Measurements from ENCODE around the gene SKIDA1. TPM values are rescaled to one million over a fixed set of nuclear protein-coding genes. Genes with fewer than 3 reads are reported as not detected.

SKIDA1 gene
- total RNA-seq, 1 donor from 2014 or later: 2.7 TPM

DNA sequence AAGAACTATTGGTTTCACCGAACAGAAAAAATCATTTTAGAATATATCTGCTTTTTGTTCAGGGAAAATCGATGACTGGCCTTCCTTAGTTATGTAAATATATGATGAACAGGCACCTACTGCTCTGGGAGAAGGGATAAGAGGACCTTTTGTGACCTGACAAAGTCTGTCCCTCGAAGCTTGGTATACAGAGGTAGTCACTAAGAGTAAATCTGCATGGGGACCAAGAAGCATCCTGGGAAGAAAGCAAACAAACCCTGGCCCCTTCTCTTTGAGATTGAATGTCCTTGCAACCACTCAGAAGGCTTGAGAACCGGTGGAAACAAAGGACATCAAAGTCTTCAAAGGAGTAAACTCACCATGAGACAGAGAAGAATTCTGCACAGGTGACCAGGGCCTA, 52.3 kb downstream of the SKIDA1 start:
- no peak for DNase-seq
- TF ChIP-seq, protein P1, sequence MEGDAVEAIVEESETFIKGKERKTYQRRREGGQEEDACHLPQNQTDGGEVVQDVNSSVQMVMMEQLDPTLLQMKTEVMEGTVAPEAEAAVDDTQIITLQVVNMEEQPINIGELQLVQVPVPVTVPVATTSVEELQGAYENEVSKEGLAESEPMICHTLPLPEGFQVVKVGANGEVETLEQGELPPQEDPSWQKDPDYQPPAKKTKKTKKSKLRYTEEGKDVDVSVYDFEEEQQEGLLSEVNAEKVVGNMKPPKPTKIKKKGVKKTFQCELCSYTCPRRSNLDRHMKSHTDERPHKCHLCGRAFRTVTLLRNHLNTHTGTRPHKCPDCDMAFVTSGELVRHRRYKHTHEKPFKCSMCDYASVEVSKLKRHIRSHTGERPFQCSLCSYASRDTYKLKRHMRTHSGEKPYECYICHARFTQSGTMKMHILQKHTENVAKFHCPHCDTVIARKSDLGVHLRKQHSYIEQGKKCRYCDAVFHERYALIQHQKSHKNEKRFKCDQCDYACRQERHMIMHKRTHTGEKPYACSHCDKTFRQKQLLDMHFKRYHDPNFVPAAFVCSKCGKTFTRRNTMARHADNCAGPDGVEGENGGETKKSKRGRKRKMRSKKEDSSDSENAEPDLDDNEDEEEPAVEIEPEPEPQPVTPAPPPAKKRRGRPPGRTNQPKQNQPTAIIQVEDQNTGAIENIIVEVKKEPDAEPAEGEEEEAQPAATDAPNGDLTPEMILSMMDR (IDR thresholded peaks at IDR 0.05; ENCODE audit: borderline replicate concordance): no peak
- no peaks in the 10 kb centered on the region for H3K9me3 ChIP-seq (replicated peaks)
- no peaks in the 10 kb centered on the region for H3K36me3 ChIP-seq
- H3K27me3 ChIP-seq (ENCODE audit: low read depth): no peaks in the 10 kb centered on the region
- no peak overlapping the region for H3K4me3 ChIP-seq
- no peak overlapping the region for H3K27ac ChIP-seq (replicated peaks)
- intact Hi-C loops (cut with micrococcal nuclease): no loop called here
- no peaks in the 10 kb centered on the region for H3K4me1 ChIP-seq

DNA sequence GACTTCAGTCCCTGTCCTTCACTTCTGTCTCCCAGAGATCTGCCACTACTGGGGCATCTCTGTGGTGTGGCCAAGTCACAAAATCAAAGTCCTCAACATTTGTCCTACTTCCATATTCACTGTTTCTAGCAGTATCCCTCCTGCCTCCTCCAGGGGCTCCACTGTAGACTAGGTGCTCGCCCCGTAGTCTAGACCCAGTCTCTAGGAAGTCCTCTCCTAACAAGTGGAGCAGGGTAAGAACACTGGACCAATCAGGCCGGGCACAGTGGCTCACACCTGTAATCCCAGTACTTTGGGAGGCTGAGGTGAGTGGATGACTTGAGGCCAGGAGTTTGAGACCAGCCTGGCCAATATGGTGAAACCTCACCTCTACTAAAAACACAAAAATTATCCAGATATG, 57.4 kb downstream of the SKIDA1 start:
- no peak overlapping the region for H3K4me3 ChIP-seq

DNA sequence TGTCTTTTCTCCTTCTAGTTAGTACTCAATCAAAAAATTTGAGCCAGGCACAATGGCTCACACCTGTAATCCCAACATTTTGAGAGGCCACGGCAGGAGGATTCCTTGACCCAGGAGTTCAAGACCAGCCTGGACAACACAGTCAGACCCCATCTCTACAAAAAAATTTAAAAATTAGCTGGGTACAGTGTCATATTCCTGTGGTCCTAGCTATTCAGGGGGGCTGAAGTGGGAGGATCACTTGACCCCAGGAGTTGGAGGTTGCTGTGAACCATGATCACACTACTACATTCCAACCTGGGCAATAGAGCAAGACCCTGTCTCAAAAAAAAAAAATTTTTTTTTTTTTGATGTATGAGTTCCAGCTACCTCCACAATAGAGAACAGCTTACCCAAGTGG, 57.8 kb downstream of the SKIDA1 start:
- Histone ChIP-seq H3K36me3 (no peaks in the 10 kb centered on the region), H3K4me1 (no peaks in the 10 kb centered on the region), H3K27me3 (ENCODE audit: low read depth) (no peaks in the 10 kb centered on the region), H3K9me3 (replicated peaks) (no peaks in the 10 kb centered on the region), H3K27ac (replicated peaks) (no peak overlapping the region), H3K4me3 (no peak overlapping the region)
- DNase-seq: no peak
- TF ChIP-seq, protein P1 (IDR thresholded peaks at IDR 0.05; ENCODE audit: borderline replicate concordance): no peak
- intact Hi-C loops (cut with micrococcal nuclease): no loop called here

More for the DNA sequence above, 57.4 kb downstream of the SKIDA1 start:
- Histone ChIP-seq H3K36me3 (no peaks in the 10 kb centered on the region), H3K27me3 (ENCODE audit: low read depth) (no peaks in the 10 kb centered on the region), H3K27ac (replicated peaks) (no peak overlapping the region), H3K4me1 (no peaks in the 10 kb centered on the region), H3K9me3 (replicated peaks) (no peaks in the 10 kb centered on the region)
- no peak for DNase-seq
- TF ChIP-seq, protein P1 (IDR thresholded peaks at IDR 0.05; ENCODE audit: borderline replicate concordance): no peak
- intact Hi-C loops (cut with micrococcal nuclease): no loop called here

DNA sequence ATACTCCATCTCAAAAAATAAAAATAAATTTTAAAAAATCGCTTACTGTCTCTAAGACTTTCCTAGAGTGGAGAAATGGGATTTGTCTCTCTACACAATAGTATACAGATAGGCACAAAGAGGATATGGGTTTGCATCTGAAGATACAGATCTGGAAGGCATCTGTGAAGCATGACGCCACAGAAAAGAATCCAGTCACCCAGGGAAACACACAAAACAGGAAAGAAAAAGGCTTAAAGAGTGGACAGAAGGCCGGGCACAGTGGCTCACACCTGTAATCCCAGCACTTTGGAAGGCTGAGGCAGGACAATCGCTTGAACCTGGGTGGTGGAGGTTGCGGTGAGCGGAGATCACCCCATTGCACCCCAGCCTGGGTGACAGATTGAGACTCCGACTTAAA, 61.3 kb downstream of the SKIDA1 start:
- no peak for DNase-seq
- TF ChIP-seq, protein P1 (IDR thresholded peaks at IDR 0.05; ENCODE audit: borderline replicate concordance): no peak
- Histone ChIP-seq H3K27me3 (ENCODE audit: low read depth) (no peaks in the 10 kb centered on the region), H3K4me1 (no peaks in the 10 kb centered on the region), H3K27ac (replicated peaks) (no peak overlapping the region), H3K36me3 (no peaks in the 10 kb centered on the region), H3K9me3 (replicated peaks) (peaks cover 4% of the 10 kb centered on the region), H3K4me3 (no peak overlapping the region)
- intact Hi-C loops (cut with micrococcal nuclease): no loop called here

Small RNA genes within 50 kb of the gene (microRNA-seq; reads per million reads assigned to microRNA genes)
- not detected for gene MIR1915

Other genes with a start within 250 kb of the SKIDA1 start
- gene MLLT10, start 8.6 kb upstream of the SKIDA1 start, total RNA-seq: 18.7 TPM